Activated naive CD4-positive, alpha-beta T cell treated with anti-CD3 and anti-CD28 coated beads for 36 hours (primary cell): ENCODE results near the gene CSAG3. TPM values are rescaled to one million over a fixed set of nuclear protein-coding genes. Genes with fewer than 3 reads are reported as not detected.
"Not testable (repeated sequence)": the region's sequence is repeated elsewhere in the genome, so short reads cannot be mapped to it uniquely, and the experiment has no call there.

Source experiments
- CTCF ChIA-PET: fragments of 350-600 bp; sonication (Branson Sonifier 250); formaldehyde crosslinking; loops from one replicate; lab custom pipeline; 2021; ENCODE audit warnings: antibody characterized with exemption; lab: Charles Lee
- DNase-seq: peaks from one replicate; pipeline ENCODE4 v3.0.0-alpha.2; 2020
- H3K27ac Mint-ChIP-seq: one replicate; pipeline ENCODE4 v1.8.0; 2021; ENCODE audit warnings: mild to moderate bottlenecking, mixed read lengths
- H3K27me3 Mint-ChIP-seq: one replicate; pipeline ENCODE4 v1.8.0; 2021; ENCODE audit warnings: low read depth, mixed read lengths
- H3K36me3 Mint-ChIP-seq: one replicate; pipeline ENCODE4 v1.8.0; 2021; ENCODE audit warnings: low read depth, mixed read lengths
- H3K4me1 Mint-ChIP-seq: one replicate; pipeline ENCODE4 v1.8.0; 2021; ENCODE audit warnings: low read depth, mixed read lengths
- H3K4me3 Mint-ChIP-seq: one replicate; pipeline ENCODE4 v1.8.0; 2021; ENCODE audit warnings: mild to moderate bottlenecking, moderate library complexity, mixed read lengths
- H3K9me3 Mint-ChIP-seq: one replicate; pipeline ENCODE4 v1.8.0; 2021; ENCODE audit warnings: mixed read lengths
- intact Hi-C: fragments of 100-400 bp; cut with micrococcal nuclease; formaldehyde crosslinking; loops from one replicate; pipeline ENCODE4 v1.15.1; 2023
- total RNA-seq, 2 experiments: library from RNA; stranded (reverse); gene quantifications; one replicate each; pipeline ENCODE4 v1.2.3, GENCODE V29; 2021

The CSAG3 gene
- total RNA-seq: under 1 TPM; 0.26 to 0.74 TPM

DNA sequence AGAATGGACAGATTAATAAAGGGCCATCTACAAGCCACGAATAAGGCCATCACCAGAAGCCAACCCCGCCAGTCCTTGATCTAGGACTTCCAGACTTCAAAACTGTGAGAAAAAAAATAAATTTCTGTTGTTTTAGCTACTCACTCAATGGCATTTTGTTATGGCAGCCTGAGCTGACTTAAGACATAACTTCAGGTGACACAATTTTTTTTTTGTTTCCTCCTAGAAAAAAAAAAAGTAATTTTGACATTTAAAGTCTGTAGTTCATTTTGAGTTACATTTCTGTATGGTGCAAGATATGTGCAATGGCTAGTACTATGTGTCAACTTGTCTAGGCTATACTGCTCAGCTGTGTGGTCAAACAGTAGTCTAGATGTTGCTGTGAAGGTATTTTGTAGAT, at the start of gene CSAG3:
Gene CSAG3 (plus strand): TSS at position 301 of the 400 bp plus-strand sequence.
- CTCF ChIA-PET, H3K4me1 Mint-ChIP-seq, DNase-seq, H3K9me3 Mint-ChIP-seq, H3K27ac Mint-ChIP-seq, H3K27me3 Mint-ChIP-seq, H3K36me3 Mint-ChIP-seq, intact Hi-C loops, H3K4me3 Mint-ChIP-seq: not testable (repeated sequence)

DNA sequence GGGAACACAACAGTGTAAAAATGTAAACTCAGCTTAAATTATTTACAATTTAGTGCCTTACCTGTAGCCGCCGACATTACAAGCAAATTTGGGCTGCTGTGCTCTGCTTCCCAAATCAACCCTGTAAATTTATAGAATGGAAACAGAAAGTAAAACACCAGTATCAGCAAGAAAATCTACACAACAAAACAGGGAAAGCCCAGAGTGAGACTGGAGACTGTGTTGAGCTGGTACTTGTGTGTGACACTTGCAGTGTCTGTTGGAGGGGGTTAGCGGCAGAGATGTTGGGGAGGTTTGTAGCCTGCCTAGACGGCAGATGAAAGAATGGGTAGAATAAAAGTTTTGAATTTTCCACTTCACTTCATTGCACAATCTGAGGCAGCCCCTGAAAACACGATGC, 45.8 kb upstream of the CSAG3 start:
- H3K4me1 Mint-ChIP-seq: not testable (repeated sequence)

GRCh38 chrX:152713815-152714787, 44.9 kb upstream of the CSAG3 start, which contains the start of gene MAGEA2B:
MAGEA2B (plus strand) TSS chrX:152714628; CDS start chrX:152717107, 2,479 bp downstream.
- intact Hi-C loops, CTCF ChIA-PET, H3K4me3 Mint-ChIP-seq, H3K27me3 Mint-ChIP-seq, H3K27ac Mint-ChIP-seq, H3K36me3 Mint-ChIP-seq, H3K4me1 Mint-ChIP-seq, DNase-seq, H3K9me3 Mint-ChIP-seq: not testable (repeated sequence)

More for the DNA sequence above, 45.8 kb upstream of the CSAG3 start:
- H3K27ac Mint-ChIP-seq, H3K4me3 Mint-ChIP-seq, CTCF ChIA-PET, H3K27me3 Mint-ChIP-seq, intact Hi-C loops, DNase-seq, H3K9me3 Mint-ChIP-seq, H3K36me3 Mint-ChIP-seq: not testable (repeated sequence)

DNA sequence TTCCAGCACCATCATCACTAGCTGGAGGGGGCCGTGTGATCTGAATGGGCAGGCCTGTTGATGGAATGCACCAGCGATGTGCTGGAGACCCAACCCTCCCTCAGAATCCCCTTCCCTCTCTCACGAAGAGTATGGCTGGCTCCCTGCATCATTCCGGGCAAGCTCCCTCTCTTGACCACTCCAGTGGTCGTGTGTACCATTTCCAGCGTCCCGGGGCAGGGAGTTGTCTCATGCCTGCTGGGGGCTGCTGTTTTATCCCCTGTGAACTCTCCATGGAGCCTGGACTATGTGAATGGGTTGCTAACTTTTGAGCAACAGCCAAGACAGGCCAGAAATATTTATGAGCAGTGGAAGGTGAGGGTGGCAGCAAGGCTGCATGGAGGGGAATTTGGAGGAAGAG, 33.6 kb upstream of the CSAG3 start:
- CTCF ChIA-PET: no interaction called here
- H3K36me3 Mint-ChIP-seq: no peaks in the 10 kb centered on the region
- intact Hi-C loops: no loop called here
- no peaks in the 10 kb centered on the region for H3K4me1 Mint-ChIP-seq
- DNase-seq: no peak
- H3K4me3 Mint-ChIP-seq: no peak overlapping the region
- no peak overlapping the region for H3K27ac Mint-ChIP-seq
- no peaks in the 10 kb centered on the region for H3K27me3 Mint-ChIP-seq
- no peaks in the 10 kb centered on the region for H3K9me3 Mint-ChIP-seq

- Mint-ChIP-seq H3K27ac (no peak within 1 kb of the TSS), H3K27me3 (no peaks in the 10 kb centered on the region), H3K4me3 (no peak within 1 kb of the TSS), H3K9me3 (no peaks in the 10 kb centered on the region), H3K4me1 (no peaks in the 10 kb centered on the region), H3K36me3 (no peaks in the 10 kb centered on the region)
- intact Hi-C loops: no loop called here
- CTCF ChIA-PET: no interaction called here
- no peak for DNase-seq
Measured at GRCh38 chrX:152733261-152733975, 25.6 kb upstream of the CSAG3 start, which contains the start of the genes CSAG1 and MAGEA12. CSAG1 (minus strand) TSS chrX:152733721; CDS start chrX:152732460, 1,261 bp downstream. MAGEA12 (plus strand) TSS chrX:152733757; CDS start chrX:152736162, 2,405 bp downstream.

- H3K27ac Mint-ChIP-seq, H3K36me3 Mint-ChIP-seq, CTCF ChIA-PET, H3K4me1 Mint-ChIP-seq, H3K27me3 Mint-ChIP-seq, H3K4me3 Mint-ChIP-seq, intact Hi-C loops, H3K9me3 Mint-ChIP-seq, DNase-seq: not testable (repeated sequence)
Measured at GRCh38 chrX:152734143-152734858, 24.7 kb upstream of the CSAG3 start.

DNA sequence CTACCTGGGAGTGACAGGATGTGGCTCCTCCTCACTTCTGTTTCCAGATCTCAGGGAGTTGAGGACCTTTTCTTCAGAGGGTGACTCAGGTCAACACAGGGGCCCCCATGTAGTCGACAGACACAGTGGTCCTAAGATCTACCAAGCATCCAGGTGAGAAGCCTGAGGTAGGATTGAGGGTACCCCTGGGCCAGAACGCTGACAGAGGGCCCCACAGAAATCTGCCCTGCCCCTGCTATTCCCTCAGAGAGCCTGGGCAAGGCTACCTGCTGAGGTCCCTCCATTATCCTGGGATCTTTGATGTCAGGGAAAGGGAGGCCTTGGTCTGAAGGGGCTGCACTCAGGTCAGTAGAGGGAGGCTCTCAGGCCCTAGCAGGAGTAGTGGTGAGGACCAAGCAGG, 23.9 kb upstream of the CSAG3 start:
- intact Hi-C loops: no loop called here
- no peaks in the 10 kb centered on the region for H3K36me3 Mint-ChIP-seq

DNA sequence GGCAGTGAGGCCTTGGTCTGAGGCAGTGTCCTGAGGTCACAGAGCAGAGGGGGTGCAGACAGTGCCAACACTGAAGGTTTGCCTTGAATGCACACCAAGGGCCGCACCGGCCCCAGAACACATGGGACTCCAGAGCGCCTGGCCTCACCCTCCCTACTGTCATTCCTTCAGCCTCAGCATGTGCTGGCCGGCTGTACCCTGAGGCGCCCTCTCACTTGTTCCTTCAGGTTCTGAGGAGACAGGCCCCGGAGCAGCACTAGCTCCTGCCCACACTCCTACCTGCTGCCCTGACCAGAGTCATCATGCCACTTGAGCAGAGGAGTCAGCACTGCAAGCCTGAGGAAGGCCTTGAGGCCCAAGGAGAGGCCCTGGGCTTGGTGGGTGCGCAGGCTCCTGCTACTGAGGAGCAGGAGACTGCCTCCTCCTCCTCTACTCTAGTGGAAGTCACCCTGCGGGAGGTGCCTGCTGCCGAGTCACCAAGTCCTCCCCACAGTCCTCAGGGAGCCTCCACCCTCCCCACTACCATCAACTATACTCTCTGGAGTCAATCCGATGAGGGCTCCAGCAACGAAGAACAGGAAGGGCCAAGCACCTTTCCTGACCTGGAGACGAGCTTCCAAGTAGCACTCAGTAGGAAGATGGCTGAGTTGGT, 23.0 kb upstream of the CSAG3 start:
- Mint-ChIP-seq H3K36me3 (no peaks in the 10 kb centered on the region), H3K27me3 (no peaks in the 10 kb centered on the region), H3K4me3 (no peak overlapping the region), H3K4me1 (no peaks in the 10 kb centered on the region), H3K9me3 (no peaks in the 10 kb centered on the region), H3K27ac (no peak overlapping the region)
- no peak for DNase-seq
- CTCF ChIA-PET: no interaction called here
- intact Hi-C loops: no loop called here

More for the DNA sequence above, 23.9 kb upstream of the CSAG3 start:
- H3K27me3 Mint-ChIP-seq: no peaks in the 10 kb centered on the region
- H3K4me3 Mint-ChIP-seq: no peak overlapping the region
- no peak overlapping the region for H3K27ac Mint-ChIP-seq
- DNase-seq: no peak
- CTCF ChIA-PET: no interaction called here
- H3K4me1 Mint-ChIP-seq: no peaks in the 10 kb centered on the region
- no peaks in the 10 kb centered on the region for H3K9me3 Mint-ChIP-seq

DNA sequence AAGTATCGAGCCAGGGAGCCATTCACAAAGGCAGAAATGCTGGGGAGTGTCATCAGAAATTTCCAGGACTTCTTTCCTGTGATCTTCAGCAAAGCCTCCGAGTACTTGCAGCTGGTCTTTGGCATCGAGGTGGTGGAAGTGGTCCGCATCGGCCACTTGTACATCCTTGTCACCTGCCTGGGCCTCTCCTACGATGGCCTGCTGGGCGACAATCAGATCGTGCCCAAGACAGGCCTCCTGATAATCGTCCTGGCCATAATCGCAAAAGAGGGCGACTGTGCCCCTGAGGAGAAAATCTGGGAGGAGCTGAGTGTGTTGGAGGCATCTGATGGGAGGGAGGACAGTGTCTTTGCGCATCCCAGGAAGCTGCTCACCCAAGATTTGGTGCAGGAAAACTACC, 22.5 kb upstream of the CSAG3 start:
- CTCF ChIA-PET, H3K36me3 Mint-ChIP-seq, H3K27me3 Mint-ChIP-seq, H3K4me3 Mint-ChIP-seq, intact Hi-C loops, H3K9me3 Mint-ChIP-seq, H3K4me1 Mint-ChIP-seq, H3K27ac Mint-ChIP-seq, DNase-seq: not testable (repeated sequence)

GRCh38 chrX:152738560-152738959, 20.5 kb upstream of the CSAG3 start:
- Mint-ChIP-seq H3K4me3 (no peak overlapping the region), H3K36me3 (no peaks in the 10 kb centered on the region), H3K27ac (no peak overlapping the region), H3K27me3 (no peaks in the 10 kb centered on the region), H3K4me1 (no peaks in the 10 kb centered on the region), H3K9me3 (no peaks in the 10 kb centered on the region)
- CTCF ChIA-PET: no interaction called here
- intact Hi-C loops: no loop called here
- DNase-seq: no peak

GRCh38 chrX:152753686-152754650, 5.0 kb upstream of the CSAG3 start, which contains the start of gene MAGEA2:
MAGEA2 (minus strand) TSS chrX:152753842; CDS start chrX:152751363, 2,479 bp downstream.
- DNase-seq, CTCF ChIA-PET, H3K9me3 Mint-ChIP-seq, H3K27me3 Mint-ChIP-seq, H3K4me3 Mint-ChIP-seq, H3K4me1 Mint-ChIP-seq, H3K36me3 Mint-ChIP-seq, intact Hi-C loops, H3K27ac Mint-ChIP-seq: not testable (repeated sequence)
